GM12878 (cell line): Measurements from ENCODE around the gene CADM3. TPM values are rescaled to one million over a fixed set of nuclear protein-coding genes. Genes with fewer than 3 reads are reported as not detected.

Experiments used
- ATAC-seq: fragments of 200-7000 bp; cut with Tn5 transposase; 3 replicates; pipeline ENCODE4 v1.9.1; 2020; ENCODE audit warnings: mild to moderate bottlenecking, moderate library complexity
- BruUV-seq: library from RNA; stranded (reverse); fragments of 400-500 nt; replicated peaks from 2 replicates; lab custom pipeline; 2021; lab: Mats Ljungman, UMichigan
- CTCF ChIA-PET: fragments of 300-600 bp; sonication (Branson Sonifier 250); formaldehyde crosslinking; extraction: SDS; loops from one replicate; lab custom pipeline; 2021; ENCODE audit warnings: inconsistent platforms; lab: Yijun Ruan, JAX
- POLR2A ChIA-PET: fragments of 350-600 bp; formaldehyde crosslinking; extraction: SDS; loops from one replicate; lab custom pipeline; 2021; ENCODE audit warnings: inconsistent platforms; lab: Charles Lee
- RAD21 ChIA-PET: fragments of 300-600 bp; sonication (Branson Sonifier 250); formaldehyde crosslinking; loops from one replicate; lab custom pipeline; 2023; ENCODE audit warnings: antibody characterized with exemption; ENCODE audit not compliant: unreplicated experiment; lab: Charles Lee
- SMC1A ChIA-PET: fragments of 300-600 bp; sonication (Branson Sonifier 250); formaldehyde crosslinking; loops from one replicate; lab custom pipeline; 2023; ENCODE audit not compliant: unreplicated experiment, uncharacterized antibody; lab: Charles Lee
- DNase-seq: peaks from one replicate; pipeline ENCODE4 v3.0.0-alpha.2; 2011; ENCODE audit warnings: low read depth, low spot score
- FAIRE-seq: peaks from 3 replicates; lab custom pipeline; 2011; peaks lifted over from hg19 to GRCh38; lab: Jason Lieb, UNC
- H2AFZ ChIP-seq: 2 replicates; pipeline ENCODE4 v1.6.0; 2011; ENCODE audit warnings: low read depth, low read length, control low read depth; ENCODE audit not compliant: control insufficient read depth
- H3K27ac ChIP-seq: 2 replicates; pipeline ENCODE4 v1.5.1; 2011; ENCODE audit warnings: control low read depth; ENCODE audit not compliant: control insufficient read depth, insufficient read depth
- H3K27me3 ChIP-seq, 2 experiments: replicated peaks in 1 of 2; 2 replicates each; pipeline versions ENCODE4 v1.6.0 to v1.6.1; 2011; ENCODE audit warnings: low read length in 1 of 2; ENCODE audit not compliant: control insufficient read depth in 2 of 2, insufficient read depth in 2 of 2
- H3K36me3 ChIP-seq, 2 experiments: 2 replicates each; pipeline ENCODE4 v1.5.1; 2011; ENCODE audit warnings: low read length in 1 of 2; ENCODE audit not compliant: control insufficient read depth in 2 of 2, insufficient read depth in 2 of 2
- H3K4me1 ChIP-seq: 2 replicates; pipeline ENCODE4 v1.6.1; 2011; ENCODE audit warnings: mild to moderate bottlenecking, low read length, moderate library complexity, mixed read lengths; ENCODE audit not compliant: control insufficient read depth, insufficient read depth
- H3K4me2 ChIP-seq: 2 replicates; pipeline ENCODE4 v1.6.0; 2011; ENCODE audit warnings: control low read depth; ENCODE audit not compliant: control insufficient read depth, insufficient read depth
- H3K4me3 ChIP-seq: fragments of 200-600 bp; sonication (generic); 2 replicates; pipeline ENCODE4 v1.5.1; 2016
- H3K79me2 ChIP-seq: 2 replicates; pipeline ENCODE4 v1.6.0; 2011; ENCODE audit warnings: low read length; ENCODE audit not compliant: control insufficient read depth, insufficient read depth
- H3K9ac ChIP-seq: 2 replicates; pipeline ENCODE4 v1.8.0; 2011; ENCODE audit warnings: low read length, control low read depth, mixed read lengths; ENCODE audit not compliant: control insufficient read depth, insufficient read depth
- H3K9me3 ChIP-seq: replicated peaks from 3 replicates; pipeline ENCODE4 v1.5.1; 2011; ENCODE audit warnings: mild to moderate bottlenecking, low read length; ENCODE audit not compliant: control insufficient read depth, insufficient read depth
- H4K20me1 ChIP-seq: 2 replicates; pipeline ENCODE4 v1.6.0; 2011; ENCODE audit not compliant: control insufficient read depth, insufficient read depth
- ASH2L ChIP-seq: fragments of 300-600, 200-600 bp; sonication (generic); IDR thresholded peaks from 2 replicates; pipeline ENCODE4 v1.6.1; 2017; ENCODE audit warnings: low read depth, mild to moderate bottlenecking, borderline replicate concordance
- CBX5 ChIP-seq: sonication (generic); IDR thresholded peaks from 2 replicates; pipeline ENCODE4 v1.6.1; 2016; ENCODE audit warnings: low read depth, moderate library complexity, mild to moderate bottlenecking, inconsistent platforms
- CEBPB ChIP-seq, 2 experiments: fragments of 150-350 bp in 1 of 2; IDR thresholded peaks; 2 replicates each; pipeline ENCODE4 v1.6.1; 2012 to 2014; ENCODE audit warnings: low read depth in 2 of 2, low read length in 2 of 2, borderline replicate concordance in 1 of 2, inconsistent platforms in 1 of 2
- CTCF ChIP-seq, 3 experiments: IDR thresholded peaks in 2 of 3; conservative IDR thresholded peaks in 1 of 3; 2 replicates each; pipeline ENCODE4 v1.5.1; 2011; ENCODE audit warnings: low read depth in 3 of 3, low read length in 3 of 3, mild to moderate bottlenecking in 3 of 3, control low read depth in 2 of 3, moderate library complexity in 2 of 3, inconsistent platforms in 1 of 3, mixed read lengths in 1 of 3; ENCODE audit not compliant: control insufficient read depth in 2 of 3, insufficient read depth in 1 of 3; ENCODE audit errors: extremely low read depth in 1 of 3
- DPF2 ChIP-seq: fragments of 450-650 bp; IDR thresholded peaks from 2 replicates; pipeline ENCODE4 v1.6.1; 2017; ENCODE audit warnings: mild to moderate bottlenecking
- GATAD2B ChIP-seq: fragments of 450-650 bp; conservative IDR thresholded peaks from 2 replicates; pipeline ENCODE4 v1.6.1; 2017; ENCODE audit warnings: low read depth, mild to moderate bottlenecking, moderate library complexity
- IRF5 ChIP-seq: fragments of 450-650 bp; IDR thresholded peaks from 2 replicates; pipeline ENCODE4 v1.6.1; 2017; ENCODE audit warnings: borderline replicate concordance
- MTA2 ChIP-seq: fragments of 450-650 bp; IDR thresholded peaks from 2 replicates; pipeline ENCODE4 v1.6.1; 2016; ENCODE audit warnings: low read depth, mild to moderate bottlenecking, moderate library complexity
- MTA3 ChIP-seq: IDR thresholded peaks from 2 replicates; pipeline ENCODE4 v1.6.1; 2012; ENCODE audit warnings: low read length, inconsistent platforms, borderline replicate concordance
- NFIC ChIP-seq: IDR thresholded peaks from 2 replicates; pipeline ENCODE4 v1.6.1; 2012; ENCODE audit warnings: low read depth, mild to moderate bottlenecking, inconsistent platforms, low read length, moderate library complexity
- NRF1 ChIP-seq: conservative IDR thresholded peaks from 2 replicates; pipeline ENCODE4 v1.6.1; 2011; ENCODE audit warnings: mild to moderate bottlenecking, low read depth, low read length, improper control_type of control experiment
- POU2F2 ChIP-seq: IDR thresholded peaks from 3 replicates; pipeline ENCODE4 v1.6.1; 2011; ENCODE audit warnings: low read depth, mild to moderate bottlenecking, low read length, borderline replicate concordance
- RAD21 ChIP-seq: IDR thresholded peaks from 2 replicates; pipeline ENCODE4 v1.6.1; 2011; ENCODE audit warnings: mild to moderate bottlenecking, low read depth, low read length, moderate library complexity; ENCODE audit not compliant: insufficient read depth
- RELB ChIP-seq: fragments of 450-650 bp; IDR thresholded peaks from 2 replicates; pipeline ENCODE4 v1.6.1; 2017; ENCODE audit warnings: low read depth, mild to moderate bottlenecking, moderate library complexity
- STAT3 ChIP-seq: IDR thresholded peaks from 2 replicates; pipeline ENCODE4 v1.6.1; 2011; ENCODE audit warnings: low read depth, low read length, improper control_type of control experiment
- TBL1XR1 ChIP-seq: IDR thresholded peaks from 2 replicates; pipeline ENCODE4 v1.6.1; 2012; ENCODE audit warnings: low read depth, low read length, improper control_type of control experiment
- TCF3 ChIP-seq: IDR thresholded peaks from 2 replicates; pipeline ENCODE4 v1.6.1; 2012; ENCODE audit warnings: low read depth, mild to moderate bottlenecking, low read length, borderline replicate concordance; ENCODE audit not compliant: insufficient read depth
- WRNIP1 ChIP-seq: IDR thresholded peaks from 2 replicates; pipeline ENCODE4 v1.6.1; 2011; ENCODE audit warnings: low read depth, low read length, improper control_type of control experiment, borderline replicate concordance
- YY1 ChIP-seq: IDR thresholded peaks from 2 replicates; pipeline ENCODE4 v1.6.1; 2011; ENCODE audit warnings: low read depth, mild to moderate bottlenecking, low read length
- ZNF24 ChIP-seq: fragments of 450-650 bp; IDR thresholded peaks from 2 replicates; pipeline ENCODE4 v1.6.1; 2017; ENCODE audit warnings: antibody characterized with exemption, mild to moderate bottlenecking
- WGBS: methylation state at CpG from one replicate; pipeline ENCODE4 v1.1.6; 2016; ENCODE audit warnings: low lambda C conversion rate; ENCODE audit not compliant: insufficient replicate concordance, insufficient coverage; ENCODE audit errors: missing lambda C conversion rate; 5-methylcytosine and 5-hydroxymethylcytosine counted together
- in situ Hi-C: fragments of 300-500 bp; cut with MboI; formaldehyde crosslinking; loops from 9 replicates; pipeline ENCODE4 v1.14.3; 2018; ENCODE audit warnings: mixed read lengths
- intact Hi-C: fragments of 100-400 bp; cut with micrococcal nuclease; formaldehyde crosslinking; loops from one replicate; pipeline ENCODE4 v1.14.2; 2022; ENCODE audit not compliant: unreplicated experiment
- polyA plus RNA-seq, 11 experiments: library from polyadenylated mRNA; depleted of rRNA in 4 of 11; unstranded in 6 of 11; stranded (reverse) in 5 of 11; fragments of >200 nt; fragmentation: Nextera tagmentation in 4 of 11; fragmentation: Illumina TruSeq in 1 of 11; extraction: Ambion mirVana in 4 of 11; extraction: Trizol in 1 of 11; gene quantifications; 1 replicate in 1 of 11; 2 replicates in 10 of 11; pipeline versions ENCODE4 v1.2.1 to v1.2.3, GENCODE V29; 2011 to 2016; ENCODE audit warnings: inconsistent platforms in 2 of 11, missing spikeins in 2 of 11, low read depth in 1 of 11
- total RNA-seq, 4 experiments: library from RNA; depleted of rRNA in 3 of 4; stranded (reverse); fragments of >200 nt in 3 of 4; fragmentation: Illumina TruSeq in 1 of 4; extraction: Trizol in 1 of 4; gene quantifications; 2 replicates each; pipeline versions ENCODE4 v1.2.1 to v1.2.3, GENCODE V29; 2013 to 2021

The CADM3 gene
- total and polyA plus RNA-seq, 10 of the 15 experiments (the other 5 are each of a cell fraction or from before 2014, with no cell fraction given), result 0.04 to 0.37 TPM; not detected in 8

- H3K4me2 ChIP-seq, result no peak overlapping the region
- no peaks in the 10 kb centered on the region; the same call in 1 of the 2 replicates for H3K4me1 ChIP-seq
- H3K27me3 ChIP-seq, result peaks cover 1 to 6% of the 10 kb centered on the region in 2 experiments
- no peaks in the 10 kb centered on the region for H3K79me2 ChIP-seq
- no peak overlapping the region for H2AFZ ChIP-seq
- BruUV-seq, result no TSS peak
- DNase-seq (no peak), ATAC-seq (peak; percentile 81), FAIRE-seq (peak; percentile 71)
- no peaks in the 10 kb centered on the region for H4K20me1 ChIP-seq
- 4% methylated on average over 5 of the region's 5 CpGs for WGBS
- POLR2A ChIA-PET, result no interaction called here
- intact Hi-C loops (loop anchor here (2.0 to 10.0 kb wide), 3 partner anchors 581 to 793 kb away; no protein-coding TSS in a partner anchor), in situ Hi-C loops (no loop called here)
- H3K27ac ChIP-seq, result no peak overlapping the region
- CTCF ChIA-PET, result interaction anchor here (0.5 to 11.1 kb wide), 40 partner anchors 10 to 1055 kb away, joined by 3 to 236 read pairs (median 5); partner anchors contain the start of gene ACKR1
- SMC1A ChIA-PET, result interaction anchor here (0.7 to 4.4 kb wide), 13 partner anchors 9 to 677 kb away, joined by 3 to 49 read pairs (median 5); no protein-coding TSS in a partner anchor
- H3K9ac ChIP-seq, result no peak overlapping the region
- H3K9me3 ChIP-seq, result no peaks in the 10 kb centered on the region
- no peak overlapping the region for H3K4me3 ChIP-seq
- no peaks in the 10 kb centered on the region for H3K36me3 ChIP-seq
- RAD21 ChIA-PET, result interaction anchor here (0.7 to 2.9 kb wide), 13 partner anchors 18 to 726 kb away, joined by 3 to 25 read pairs (median 4); no protein-coding TSS in a partner anchor
- TF ChIP-seq GATAD2B (no peak), TCF3 (no peak), CBX5 (no peak), RAD21 (peak; percentile 78), POU2F2 (no peak), NRF1 (no peak), NFIC (no peak), RELB (no peak), CEBPB (IDR thresholded peaks at IDR 0.05; ENCODE audit: borderline replicate concordance in 1 of 2, low read depth in 2 of 2, low read length in 2 of 2) (no peak), MTA2 (no peak), STAT3 (no peak), IRF5 (no peak), YY1 (0 out of 2 replicates have a peak, but pooled peaks have one; percentile 17), MTA3 (no peak), CTCF (IDR thresholded peaks at IDR 0.05 in 2 of 3, conservative IDR thresholded peaks at IDR 0.05 in 1 of 3; ENCODE audit: control insufficient read depth in 2 of 3, extremely low read depth in 1 of 3, insufficient read depth in 1 of 3, low read depth in 3 of 3, low read length in 3 of 3) (peak; percentile 86 to 88 (median 88)), TBL1XR1 (no peak), WRNIP1 (no peak), ZNF24 (no peak), DPF2 (no peak), ASH2L (no peak)
These were observed 42.8 kb downstream of the CADM3 start for GRCh38 chr1:159214149-159214760.
